ENCODE measurements around the gene POLE2. TPM values are rescaled to one million over a fixed set of nuclear protein-coding genes. Genes with fewer than 3 reads are reported as not detected.

The POLE2 gene
- total and polyA plus RNA-seq, 2 of the 13 experiments (the other 11 are each of a cell fraction or from before 2014, with no cell fraction given): 16.6 to 37.0 TPM

- TF ChIP-seq HMGXB4 (CRISPR knock-in tag; IDR thresholded peaks at IDR 0.05; ENCODE audit: borderline replicate concordance in 1 of 2, low read depth in 1 of 2) (peak; percentile 96 to 99; a peak in 3 of 4 replicates), MED13 (CRISPR knock-in tag; IDR thresholded peaks at IDR 0.05) (no peak; the same call in 1 of the 2 replicates), U2AF2 (IDR thresholded peaks at IDR 0.05; ENCODE audit: low read depth, low read length) (no peak), NCOA5 (CRISPR knock-in tag; IDR thresholded peaks at IDR 0.05) (no peak), ZSCAN9 (CRISPR knock-in tag; IDR thresholded peaks at IDR 0.05; ENCODE audit: borderline replicate concordance) (peak; percentile 37; the same call in 1 of the 2 replicates), ZBTB8A (CRISPR knock-in tag; IDR thresholded peaks at IDR 0.05; ENCODE audit: borderline replicate concordance, low read depth) (no peak), TCF7 (IDR thresholded peaks at IDR 0.05; ENCODE audit: low read depth) (no peak), ZSCAN21 (CRISPR knock-in tag; IDR thresholded peaks at IDR 0.05; ENCODE audit: borderline replicate concordance) (peak; percentile 92), NONO (IDR thresholded peaks at IDR 0.05) (no peak), NONO (CRISPR knock-in tag; conservative IDR thresholded peaks at IDR 0.05) (peak; percentile 98), TMF1 (CRISPR knock-in tag; IDR thresholded peaks at IDR 0.05; ENCODE audit: low read depth) (no peak), KDM3A (CRISPR knock-in tag; IDR thresholded peaks at IDR 0.05; ENCODE audit: low read depth) (peak; percentile 97), IRX3 (CRISPR knock-in tag; IDR thresholded peaks at IDR 0.05; ENCODE audit: borderline replicate concordance, low read depth) (peak; percentile 27; the same call in 1 of the 2 replicates), TOE1 (CRISPR knock-in tag; IDR thresholded peaks at IDR 0.05) (no peak; the same call in 1 of the 2 replicates), THAP9 (CRISPR knock-in tag; IDR thresholded peaks at IDR 0.05; ENCODE audit: borderline replicate concordance) (peak; percentile 61; the same call in 1 of the 2 replicates), MED1 (CRISPR knock-in tag; IDR thresholded peaks at IDR 0.05) (peak; percentile 80), RARA (CRISPR knock-in tag; IDR thresholded peaks at IDR 0.05) (peak; percentile 66; the same call in 1 of the 2 replicates), IRF9 (CRISPR knock-in tag; IDR thresholded peaks at IDR 0.05; ENCODE audit: borderline replicate concordance) (no peak; the same call in none of the 2 replicates), ZNF569 (CRISPR knock-in tag; IDR thresholded peaks at IDR 0.05; ENCODE audit: borderline replicate concordance) (no peak)
Observed at GRCh38 chr14:49633640-49634546, 54.1 kb downstream of the POLE2 start (continued).
